GM19397 (cell line): ENCODE measurements around the gene NACAD.

Experiments
- ATAC-seq: cut with Tn5 transposase; IDR thresholded peaks from one replicate; pipeline ENCODE4 v1.9.1; 2021; ENCODE audit warnings: mild to moderate bottlenecking, moderate library complexity; ENCODE audit not compliant: unreplicated experiment

NACAD gene

DNA sequence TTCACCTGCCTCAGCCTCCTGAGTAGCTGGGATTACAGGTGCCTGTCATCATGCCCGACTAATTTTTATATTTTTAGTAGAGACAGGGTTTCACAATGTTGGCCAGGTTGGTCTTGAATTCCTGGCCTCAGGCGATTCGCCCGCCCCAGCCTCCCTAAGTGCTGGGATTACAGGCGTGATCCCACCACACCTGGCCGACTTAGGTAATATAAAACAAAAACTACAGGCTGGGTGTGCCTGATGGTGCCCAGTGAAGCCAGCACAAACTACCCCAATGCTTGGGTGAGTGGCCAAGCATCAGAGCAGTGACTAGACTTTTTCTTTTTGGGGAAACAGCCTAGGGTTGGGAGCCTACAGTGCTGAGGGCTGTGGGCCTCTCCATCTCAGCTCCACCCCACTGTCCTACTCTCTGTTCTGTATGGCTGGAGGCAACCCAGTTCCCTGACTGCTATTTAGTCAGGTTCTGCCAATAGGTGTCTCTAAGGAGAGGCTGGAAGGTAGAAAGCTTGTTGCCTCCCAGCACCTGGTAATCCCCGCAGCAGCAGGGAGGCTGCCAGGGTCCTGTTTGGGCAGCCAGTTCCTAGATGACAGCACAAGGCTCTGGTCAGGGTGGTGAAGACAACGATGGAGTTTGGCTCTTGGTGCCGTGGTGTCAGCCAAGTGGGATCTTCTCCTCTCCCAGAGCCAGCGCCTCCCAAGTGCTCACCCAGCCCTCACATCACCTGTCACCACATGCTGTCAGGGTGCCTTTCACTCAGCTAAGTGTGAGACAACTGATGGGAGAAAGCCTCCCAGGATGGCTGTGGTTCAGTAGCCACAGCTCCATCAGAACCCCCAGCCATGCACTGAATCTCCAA, 10.4 kb upstream of the NACAD start:
- ATAC-seq: no peak

- ATAC-seq: no peak
These were observed 4.1 kb upstream of the NACAD start for GRCh38 chr7:45092931-45093235.

DNA sequence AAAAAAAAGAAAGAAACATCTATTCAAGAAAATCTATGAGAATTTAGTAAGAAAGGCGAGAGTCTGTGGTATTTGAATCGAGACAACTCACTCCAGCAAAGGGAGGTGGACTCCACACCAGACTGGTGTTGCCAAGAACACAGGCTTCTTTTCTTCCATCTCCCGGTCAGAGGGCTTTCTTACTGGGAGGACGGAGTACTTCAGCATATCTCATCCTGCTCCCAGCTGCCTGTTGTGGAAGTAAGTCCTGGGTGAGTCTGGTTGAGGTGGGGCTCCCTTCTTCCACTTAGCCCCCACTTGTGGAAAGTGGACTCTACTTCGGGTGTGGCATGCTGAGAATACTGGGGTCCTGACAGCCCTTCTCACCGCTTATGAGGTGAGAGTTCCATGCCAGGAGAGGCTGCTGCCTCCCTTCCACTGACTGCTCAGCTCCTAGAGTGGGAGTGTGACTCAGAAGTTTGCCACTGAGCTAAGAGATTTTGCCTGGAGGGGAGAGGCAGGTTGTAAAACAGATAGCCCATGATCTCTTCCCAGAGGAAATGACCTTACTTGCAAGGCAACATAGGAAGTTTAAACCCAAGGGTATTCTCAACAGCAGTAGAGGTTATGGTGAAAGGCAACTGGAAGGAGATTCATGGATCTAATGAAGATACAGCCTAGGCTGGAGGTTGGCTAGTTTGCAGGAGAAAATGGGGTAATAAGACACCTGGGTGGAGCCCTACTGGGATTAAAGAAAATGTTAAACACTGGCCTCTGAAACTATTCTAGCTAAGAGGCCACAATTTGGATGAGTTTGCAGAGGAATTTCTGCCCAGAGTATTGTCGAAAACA, 3.5 kb upstream of the NACAD start:
- ATAC-seq: no peak

DNA sequence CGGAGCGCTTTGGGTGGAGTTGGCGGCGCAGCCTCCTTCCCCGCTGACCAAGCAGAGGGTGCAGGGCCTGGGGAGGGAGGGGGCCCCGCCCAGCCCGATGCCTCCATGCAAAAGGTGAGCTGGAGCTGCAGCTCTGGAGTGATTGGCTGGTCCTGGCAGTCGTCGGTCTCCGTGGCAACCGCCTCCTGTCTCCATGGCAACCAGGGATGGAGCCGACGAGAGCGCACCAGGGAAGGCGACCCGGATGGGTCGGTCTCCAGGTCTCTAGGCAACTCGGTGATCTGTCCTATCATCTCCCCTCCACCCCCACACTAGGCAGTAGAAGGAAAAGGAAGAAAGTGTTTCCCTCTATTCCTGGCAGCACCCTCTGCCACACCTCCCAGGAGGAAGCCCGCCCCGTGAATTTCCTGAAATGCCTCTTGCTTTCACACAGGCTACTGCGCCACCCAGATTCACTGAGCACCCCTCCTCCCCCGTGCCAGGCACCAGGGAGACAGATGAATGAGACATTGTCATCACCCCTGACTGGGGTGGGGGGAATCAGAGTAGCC, 647 bp upstream of the NACAD start:
- no peak for ATAC-seq

GRCh38 chr7:45088146-45088701, 545 bp downstream of the NACAD start:
- no peak for ATAC-seq

DNA sequence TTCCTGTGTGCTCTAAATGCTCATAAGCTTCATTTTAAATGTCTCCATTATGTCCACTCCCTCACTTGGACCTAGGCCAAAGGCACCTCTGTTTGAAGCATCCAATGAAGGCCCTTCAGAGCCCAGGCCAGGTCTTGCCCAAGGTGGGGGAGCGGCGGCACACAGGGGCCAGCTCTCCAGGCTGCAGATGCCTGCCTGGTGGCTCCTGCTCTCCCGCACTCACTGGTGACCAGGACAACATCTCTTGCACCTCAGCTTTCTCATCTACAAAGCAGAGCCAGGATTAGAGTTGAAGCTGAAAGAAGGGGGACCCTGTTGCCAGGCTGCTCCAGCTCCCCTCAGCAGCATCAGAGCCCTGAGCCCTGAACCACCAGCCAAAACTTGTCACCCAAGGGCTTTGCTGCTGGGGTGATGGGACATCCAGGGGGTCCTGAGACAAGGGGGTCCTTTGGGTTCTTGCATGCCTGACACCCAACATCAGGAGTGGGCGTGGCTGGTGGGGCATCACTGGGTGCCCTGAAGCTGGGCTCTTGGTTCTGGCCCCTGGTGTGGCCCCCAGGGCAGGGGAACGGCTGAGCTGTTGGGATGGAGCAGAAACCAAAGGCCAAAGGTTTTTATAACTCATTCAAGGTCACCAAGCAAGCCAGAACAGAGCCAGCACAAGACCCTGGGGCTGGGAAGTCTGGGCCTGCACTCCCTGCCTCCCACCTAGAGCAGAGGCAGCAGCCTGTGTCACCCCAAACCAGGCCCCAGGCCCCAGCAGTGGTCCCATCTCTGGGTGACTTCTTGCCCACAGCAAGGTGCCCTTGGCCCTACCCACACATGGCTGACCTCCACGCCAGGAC, 1.2 kb downstream of the NACAD start:
- ATAC-seq: no peak

- no peak for ATAC-seq
These were observed 2.3 kb downstream of the NACAD start for GRCh38 chr7:45086331-45087065.

DNA sequence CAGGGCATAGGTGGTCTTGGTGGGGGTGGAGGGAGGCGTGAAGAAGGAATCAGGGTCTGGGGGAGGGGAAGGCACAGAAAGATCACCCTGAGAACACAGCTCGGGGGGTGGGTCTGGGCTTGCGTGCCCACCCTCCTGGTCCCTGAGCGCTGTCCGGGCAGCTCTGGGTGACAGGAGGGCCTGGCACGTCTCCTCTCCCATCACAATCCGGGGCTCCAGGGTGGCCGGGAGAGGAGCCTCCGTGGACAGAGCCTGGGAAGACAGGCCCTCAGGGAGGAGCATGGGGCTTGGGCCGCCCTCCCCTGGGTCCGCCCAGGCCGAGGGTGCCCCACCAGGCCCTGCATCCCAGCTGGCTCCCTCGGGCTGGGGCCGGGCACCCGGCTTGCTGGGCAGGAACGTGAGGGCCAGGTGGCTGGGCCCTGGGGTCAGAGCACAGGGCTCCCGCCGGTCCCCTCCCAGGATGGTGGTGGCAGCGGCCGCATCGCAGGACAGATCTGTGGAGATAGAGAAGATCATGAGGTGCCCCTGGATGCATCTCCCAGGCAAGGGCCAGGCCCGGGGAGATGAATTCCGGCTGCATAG, 3.1 kb downstream of the NACAD start:
- ATAC-seq: no peak

GRCh38 chr7:45084901-45085618, 3.7 kb downstream of the NACAD start:
- no peak for ATAC-seq

- ATAC-seq: no peak
These were observed 4.4 kb downstream of the NACAD start for GRCh38 chr7:45084336-45084735.

- no peak for ATAC-seq
These were observed 5.9 kb downstream of the NACAD start for GRCh38 chr7:45082831-45083331.

DNA sequence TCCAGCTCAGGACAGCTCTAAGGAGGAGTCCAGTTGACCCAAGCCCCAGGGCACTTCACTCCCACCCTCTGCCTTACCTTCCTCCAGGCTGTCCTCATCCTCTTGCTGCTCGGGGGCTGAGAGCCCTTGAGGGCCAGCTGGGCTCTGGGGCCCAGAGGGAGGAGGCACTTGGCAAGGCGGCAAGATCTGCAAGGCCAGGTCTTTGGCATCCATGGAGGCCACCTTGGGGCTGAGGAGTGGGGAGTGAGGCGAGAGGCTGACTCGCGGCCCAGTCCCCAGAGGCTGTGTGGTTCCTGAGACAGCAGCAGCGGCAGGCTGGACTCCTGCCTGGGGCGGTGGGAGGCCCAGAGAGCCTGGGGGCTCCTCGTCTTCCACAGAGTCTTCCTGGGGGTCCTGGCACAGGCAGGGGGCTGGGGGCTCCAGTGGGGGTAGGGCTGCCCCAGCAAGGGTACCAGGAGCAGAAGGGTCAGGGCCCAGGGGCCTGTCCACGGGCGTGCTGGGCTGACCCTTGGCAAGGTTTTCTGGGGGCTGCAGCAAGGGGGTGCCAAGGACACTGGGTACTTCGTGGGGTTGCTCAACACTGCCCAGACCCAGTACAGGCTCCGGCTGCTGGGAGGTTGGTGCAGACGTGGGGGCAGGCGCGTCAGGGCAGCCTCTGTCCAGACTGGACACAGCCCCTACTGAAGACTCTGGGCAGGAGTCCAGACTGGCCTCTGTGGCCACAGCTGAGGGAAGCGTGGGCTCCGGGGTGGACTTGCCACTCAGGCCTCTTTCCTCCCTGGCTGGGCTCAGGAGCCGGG, 6.5 kb downstream of the NACAD start:
- no peak for ATAC-seq

GRCh38 chr7:45081670-45081974, 7.1 kb downstream of the NACAD start:
- ATAC-seq: no peak

DNA sequence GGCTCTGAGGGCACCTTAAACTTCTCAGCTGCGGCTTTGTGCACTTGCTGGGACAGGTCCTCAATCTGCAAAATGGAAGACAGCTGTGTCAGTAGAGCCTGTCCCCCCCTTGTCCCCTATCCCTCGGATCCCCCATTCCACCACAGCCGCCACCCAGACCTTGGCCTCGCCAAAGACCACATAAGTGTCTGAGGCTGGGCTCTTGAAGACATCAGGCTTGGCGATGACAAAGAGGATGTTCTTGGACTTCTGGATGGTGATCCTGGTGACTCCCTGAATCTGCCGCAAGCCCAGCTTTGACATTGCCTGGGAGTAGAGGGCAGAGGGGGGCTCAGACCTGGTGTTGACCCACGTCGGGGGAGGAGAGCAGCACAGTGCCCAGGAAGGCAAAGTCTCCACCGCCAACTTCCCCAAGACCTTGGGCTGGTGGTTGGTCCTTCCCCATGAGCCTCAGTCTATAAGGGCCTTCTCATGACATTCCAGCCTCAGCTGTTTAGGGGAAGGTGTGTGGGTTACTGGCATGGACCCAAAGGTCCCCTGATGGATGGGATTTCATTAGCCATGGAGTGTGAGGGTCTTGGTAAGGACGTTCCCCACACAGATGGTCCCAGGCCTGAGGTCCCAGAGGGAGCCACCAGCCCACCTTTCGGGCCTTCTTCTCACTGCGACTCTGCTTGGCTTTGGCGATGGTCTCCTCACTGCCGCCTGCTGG, 7.7 kb downstream of the NACAD start:
- no peak for ATAC-seq

DNA sequence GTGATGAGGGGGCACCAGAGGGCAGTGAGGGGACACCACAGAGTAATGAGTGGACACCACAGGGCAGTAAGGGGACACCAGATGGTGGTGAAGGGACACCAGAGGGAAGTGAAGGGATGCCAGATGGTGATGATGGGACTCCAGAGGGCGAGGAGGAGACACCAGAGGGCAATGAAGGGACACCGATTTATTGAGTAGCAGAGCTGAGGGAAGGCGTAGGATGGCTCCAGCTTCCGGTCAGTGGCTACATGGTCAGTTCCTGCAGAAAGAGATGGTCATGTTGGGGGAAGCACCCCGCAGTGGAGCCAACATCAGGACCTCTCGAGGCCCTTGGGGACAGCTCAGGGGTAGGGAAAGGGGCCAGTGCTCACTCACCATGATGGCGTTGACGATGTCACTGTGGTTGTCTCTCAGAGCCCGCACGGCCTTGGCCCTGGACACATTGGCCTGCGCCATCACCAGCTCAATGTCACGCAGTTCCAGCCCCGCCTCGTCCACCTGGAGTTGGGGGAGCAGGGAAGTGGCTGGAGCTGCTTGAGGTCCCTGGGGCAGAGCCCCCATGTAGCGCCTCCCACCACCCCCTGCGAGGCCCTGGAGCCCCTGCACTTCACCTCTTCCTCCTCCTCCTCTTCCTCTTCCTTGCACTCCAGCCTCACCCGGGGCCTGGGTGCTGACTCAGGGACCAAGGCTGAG, 8.4 kb downstream of the NACAD start:
- ATAC-seq: no peak

DNA sequence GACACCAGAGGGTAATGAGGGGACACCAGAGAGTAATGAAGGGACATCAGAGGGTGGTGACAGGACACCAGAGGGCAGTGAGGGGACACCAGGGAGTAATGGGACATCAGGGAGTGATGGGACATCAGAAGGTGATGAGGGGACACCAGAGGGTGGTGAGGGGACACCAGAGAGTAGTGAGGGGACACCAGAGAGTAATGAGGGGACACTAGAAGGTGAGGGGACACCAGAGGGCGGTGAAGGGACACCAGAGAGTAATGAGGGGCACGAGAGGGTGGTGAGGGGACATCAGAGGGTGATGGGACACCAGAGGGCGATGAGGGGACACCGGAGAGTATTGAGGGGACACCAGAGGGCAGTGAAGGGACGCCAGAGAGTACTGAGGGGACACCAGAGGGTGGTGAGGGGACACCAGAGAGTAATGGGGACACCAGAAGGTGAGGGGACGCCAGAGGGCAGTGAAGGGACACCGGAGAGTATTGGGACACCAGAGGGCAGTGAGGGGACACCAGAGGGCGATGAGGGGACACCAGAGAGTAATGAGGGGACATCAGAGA, 10.6 kb downstream of the NACAD start:
- ATAC-seq: no peak

DNA sequence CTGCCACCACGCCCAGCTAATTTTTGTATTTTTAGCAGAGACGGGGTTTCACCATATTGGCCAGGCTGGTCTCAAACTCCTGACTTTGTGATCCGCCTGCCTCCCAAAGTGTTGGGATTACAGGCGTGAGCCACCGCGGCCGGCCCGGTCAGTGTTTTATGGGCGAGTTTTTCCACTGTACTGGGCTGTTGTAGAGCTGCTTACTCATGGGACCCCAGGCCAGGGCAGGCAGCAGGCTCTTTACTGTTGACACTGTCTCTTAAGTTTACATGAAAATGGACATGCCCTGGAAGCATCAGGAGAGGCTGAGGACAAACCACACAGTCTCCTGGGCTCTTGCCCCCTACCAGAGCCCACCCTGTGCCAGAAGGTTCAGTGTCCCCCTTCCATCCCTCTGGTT, 11.2 kb downstream of the NACAD start:
- no peak for ATAC-seq
